Right lobe of liver (tissue), 4 donors: ENCODE results near the gene GBE1.

ENCODE experiments used
- POLR2A ChIP-seq: fragments of 450-650 bp; IDR thresholded peaks from one replicate; pipeline ENCODE4 v1.6.1; 2017; ENCODE audit warnings: antibody characterized with exemption, mild to moderate bottlenecking
- TF ChIP-seq, protein P1 (sequence below), 4 donors: fragments of 200-600 bp in 3 of 4; fragments of 450-650 bp in 1 of 4; IDR thresholded peaks; one replicate each; pipeline versions ENCODE4 v1.5.1 to v1.8.0; 2016 to 2022; ENCODE audit warnings: antibody characterized with exemption in 4 of 4, mild to moderate bottlenecking in 2 of 4
- donor health status: DM: no; HTN: no; CAD: no.
- donor health status: DM: no; HTN: no; CAD: no.
- donor health status: DM: no; HTN: yes; CAD: no.

DNA sequence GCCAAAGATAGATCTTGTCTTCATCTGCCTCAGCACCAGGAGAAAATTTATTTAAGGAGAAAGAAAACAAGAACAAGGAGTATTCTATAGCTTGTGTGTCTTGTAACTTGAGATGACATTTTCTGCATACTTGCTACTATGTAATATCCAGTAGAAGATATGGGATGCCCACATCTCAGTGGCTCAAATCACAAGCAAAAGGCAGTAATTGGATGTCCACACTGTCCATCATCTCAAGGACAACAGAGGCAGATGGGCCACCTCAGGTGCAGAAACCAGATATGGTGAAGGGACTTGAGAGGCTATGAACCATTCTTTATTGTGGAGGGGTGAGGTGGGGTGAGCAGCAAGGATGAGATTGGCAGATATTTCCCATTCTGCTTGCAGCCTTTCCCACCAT, 309.0 kb downstream of the GBE1 start:
- no peak for TF ChIP-seq POLR2A
- TF ChIP-seq, protein P1, sequence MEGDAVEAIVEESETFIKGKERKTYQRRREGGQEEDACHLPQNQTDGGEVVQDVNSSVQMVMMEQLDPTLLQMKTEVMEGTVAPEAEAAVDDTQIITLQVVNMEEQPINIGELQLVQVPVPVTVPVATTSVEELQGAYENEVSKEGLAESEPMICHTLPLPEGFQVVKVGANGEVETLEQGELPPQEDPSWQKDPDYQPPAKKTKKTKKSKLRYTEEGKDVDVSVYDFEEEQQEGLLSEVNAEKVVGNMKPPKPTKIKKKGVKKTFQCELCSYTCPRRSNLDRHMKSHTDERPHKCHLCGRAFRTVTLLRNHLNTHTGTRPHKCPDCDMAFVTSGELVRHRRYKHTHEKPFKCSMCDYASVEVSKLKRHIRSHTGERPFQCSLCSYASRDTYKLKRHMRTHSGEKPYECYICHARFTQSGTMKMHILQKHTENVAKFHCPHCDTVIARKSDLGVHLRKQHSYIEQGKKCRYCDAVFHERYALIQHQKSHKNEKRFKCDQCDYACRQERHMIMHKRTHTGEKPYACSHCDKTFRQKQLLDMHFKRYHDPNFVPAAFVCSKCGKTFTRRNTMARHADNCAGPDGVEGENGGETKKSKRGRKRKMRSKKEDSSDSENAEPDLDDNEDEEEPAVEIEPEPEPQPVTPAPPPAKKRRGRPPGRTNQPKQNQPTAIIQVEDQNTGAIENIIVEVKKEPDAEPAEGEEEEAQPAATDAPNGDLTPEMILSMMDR (IDR thresholded peaks at IDR 0.05), result no peak
